WI38 (cell line): ENCODE data around the gene SULF2.

Experiments used
- H3K4me3 ChIP-seq: 2 replicates; pipeline ENCODE4 v1.5.1; 2011; ENCODE audit warnings: low read depth, mild to moderate bottlenecking, control low read depth, low read length
- TF ChIP-seq, protein P1 (sequence below): IDR thresholded peaks from 2 replicates; pipeline ENCODE4 v1.5.1; 2012; ENCODE audit warnings: low read depth, mild to moderate bottlenecking, control low read depth, low read length

SULF2 gene

DNA sequence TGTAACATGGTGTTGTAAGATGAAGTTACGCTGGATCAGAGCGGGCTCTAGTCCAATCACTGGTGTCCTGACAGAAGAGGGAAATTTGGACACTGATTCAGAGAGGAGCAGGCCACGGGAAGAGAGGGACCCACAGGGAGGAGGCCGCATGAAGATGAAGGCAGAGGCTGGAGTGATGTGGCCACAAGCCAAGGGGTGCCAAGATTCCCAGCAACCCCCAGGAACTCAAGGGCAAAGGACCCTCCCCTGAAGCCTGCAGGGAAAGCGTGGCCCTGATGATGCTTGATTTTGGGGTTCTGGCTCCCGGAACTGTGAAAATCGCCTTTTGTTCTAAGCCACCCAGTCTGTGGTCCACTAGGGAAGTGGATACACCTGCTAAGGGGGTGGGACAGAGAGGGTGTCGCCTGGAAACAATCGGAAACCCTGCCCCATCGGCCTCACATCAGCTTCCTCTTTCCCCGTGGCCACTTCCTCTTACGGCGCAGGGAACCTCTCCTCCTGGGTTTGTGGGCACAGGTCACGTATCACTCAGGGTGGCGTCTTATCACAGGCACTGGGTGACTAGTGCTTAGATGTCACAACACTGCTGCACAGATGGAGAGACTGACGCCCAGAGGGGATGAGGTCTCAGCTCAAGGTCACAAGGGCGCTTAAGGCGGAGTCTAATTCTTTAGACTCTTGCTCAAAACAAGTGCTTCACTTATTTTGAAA lies 58.0 kb downstream of the SULF2 start:
- TF ChIP-seq, protein P1, sequence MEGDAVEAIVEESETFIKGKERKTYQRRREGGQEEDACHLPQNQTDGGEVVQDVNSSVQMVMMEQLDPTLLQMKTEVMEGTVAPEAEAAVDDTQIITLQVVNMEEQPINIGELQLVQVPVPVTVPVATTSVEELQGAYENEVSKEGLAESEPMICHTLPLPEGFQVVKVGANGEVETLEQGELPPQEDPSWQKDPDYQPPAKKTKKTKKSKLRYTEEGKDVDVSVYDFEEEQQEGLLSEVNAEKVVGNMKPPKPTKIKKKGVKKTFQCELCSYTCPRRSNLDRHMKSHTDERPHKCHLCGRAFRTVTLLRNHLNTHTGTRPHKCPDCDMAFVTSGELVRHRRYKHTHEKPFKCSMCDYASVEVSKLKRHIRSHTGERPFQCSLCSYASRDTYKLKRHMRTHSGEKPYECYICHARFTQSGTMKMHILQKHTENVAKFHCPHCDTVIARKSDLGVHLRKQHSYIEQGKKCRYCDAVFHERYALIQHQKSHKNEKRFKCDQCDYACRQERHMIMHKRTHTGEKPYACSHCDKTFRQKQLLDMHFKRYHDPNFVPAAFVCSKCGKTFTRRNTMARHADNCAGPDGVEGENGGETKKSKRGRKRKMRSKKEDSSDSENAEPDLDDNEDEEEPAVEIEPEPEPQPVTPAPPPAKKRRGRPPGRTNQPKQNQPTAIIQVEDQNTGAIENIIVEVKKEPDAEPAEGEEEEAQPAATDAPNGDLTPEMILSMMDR, result no peak
- no peak overlapping the region for H3K4me3 ChIP-seq

DNA sequence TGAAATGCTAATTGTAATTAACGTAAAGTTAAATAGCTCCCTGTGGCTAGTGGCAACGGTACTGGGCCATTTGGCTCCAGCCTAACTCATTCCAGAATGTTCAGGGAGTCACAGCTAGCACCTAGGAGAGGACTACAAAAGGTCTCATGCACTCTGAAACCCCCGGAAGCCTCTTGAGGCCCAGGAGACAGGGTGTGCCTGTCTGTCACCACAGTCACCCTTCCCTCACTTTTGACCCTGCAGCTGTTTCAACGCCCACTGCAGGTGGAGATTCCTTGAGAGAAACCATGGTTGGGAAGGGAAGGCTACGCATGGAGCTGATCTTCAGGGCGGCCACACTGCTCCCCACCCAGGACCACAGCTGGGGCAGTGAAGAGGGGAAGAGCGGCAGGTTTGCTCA lies 58.6 kb downstream of the SULF2 start:
- no peak overlapping the region for H3K4me3 ChIP-seq
- TF ChIP-seq, protein P1, result no peak

DNA sequence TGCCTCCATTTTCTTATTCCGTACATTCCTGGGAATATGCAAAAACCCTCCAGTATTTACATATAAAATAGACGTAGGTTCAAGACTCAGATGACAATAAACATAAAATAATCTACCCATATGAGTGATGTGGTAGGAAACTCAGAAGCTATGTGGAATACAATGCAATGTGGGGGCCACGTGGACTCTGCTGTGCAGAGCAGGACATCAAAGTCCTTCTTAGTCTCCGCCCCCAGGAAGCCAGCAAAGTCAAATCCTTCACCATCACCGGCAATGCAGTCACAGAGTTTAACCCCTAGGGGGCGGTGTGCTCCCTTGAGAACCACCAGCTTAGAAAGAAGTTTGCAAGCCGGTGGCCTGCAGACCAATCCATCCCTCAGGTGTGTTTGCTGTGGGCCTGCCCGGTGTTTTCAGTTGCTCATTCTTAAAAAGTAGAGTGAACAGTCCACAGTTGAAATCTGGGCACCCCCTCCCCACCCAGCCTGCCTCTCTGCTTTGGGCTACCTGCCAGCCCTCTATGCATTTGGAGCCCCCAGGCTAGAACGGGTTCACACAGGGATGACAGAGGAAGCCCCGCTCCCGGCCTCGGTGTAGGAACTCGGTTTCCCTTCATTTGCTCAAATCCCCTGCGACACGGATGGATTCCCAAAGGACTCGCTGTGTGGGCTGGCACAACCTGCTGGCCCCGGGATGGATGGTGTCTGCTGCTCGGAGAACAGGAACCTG lies 59.9 kb downstream of the SULF2 start:
- H3K4me3 ChIP-seq, result no peak overlapping the region

DNA sequence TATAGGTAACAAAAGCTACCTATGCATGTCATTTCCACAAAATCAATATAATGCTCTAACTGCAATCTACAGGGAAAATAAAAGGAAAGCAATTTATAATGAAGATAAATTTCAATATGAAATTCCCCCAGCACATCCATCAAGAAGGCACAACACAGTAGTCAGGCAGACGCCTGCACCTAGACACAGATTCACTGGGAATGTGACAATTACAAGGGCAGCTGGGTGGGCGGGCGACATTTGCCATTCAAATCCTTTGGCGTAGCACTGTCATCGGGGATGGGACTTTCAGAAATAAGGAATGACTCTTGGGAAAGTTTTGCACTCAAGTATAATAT lies 60.4 kb downstream of the SULF2 start:
- TF ChIP-seq, protein P1, result no peak

More for the DNA sequence above, 59.9 kb downstream of the SULF2 start:
- TF ChIP-seq, protein P1, result peak; percentile 82

DNA sequence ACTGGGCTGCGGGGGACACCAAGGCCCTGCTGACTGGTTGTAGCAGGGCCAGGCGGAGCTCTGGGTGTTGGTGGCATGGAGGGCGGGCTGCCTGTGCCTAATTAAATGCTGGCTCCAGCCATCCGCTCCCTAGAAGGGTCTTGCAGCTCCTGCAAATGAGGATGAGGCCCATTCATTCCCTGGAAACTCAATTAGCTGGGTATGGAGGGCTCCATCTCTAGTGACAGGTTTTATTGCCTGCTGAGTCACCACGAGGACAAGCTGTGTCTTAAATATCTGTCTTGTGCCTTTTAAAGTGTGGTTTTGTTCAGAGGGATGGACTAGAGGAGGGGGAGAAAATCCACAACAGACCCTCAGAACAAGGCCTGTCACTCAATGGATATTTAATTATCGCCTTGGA lies 60.9 kb downstream of the SULF2 start:
- TF ChIP-seq, protein P1, result no peak
- H3K4me3 ChIP-seq, result no peak overlapping the region

More for the DNA sequence above, 60.4 kb downstream of the SULF2 start:
- no peak overlapping the region for H3K4me3 ChIP-seq

DNA sequence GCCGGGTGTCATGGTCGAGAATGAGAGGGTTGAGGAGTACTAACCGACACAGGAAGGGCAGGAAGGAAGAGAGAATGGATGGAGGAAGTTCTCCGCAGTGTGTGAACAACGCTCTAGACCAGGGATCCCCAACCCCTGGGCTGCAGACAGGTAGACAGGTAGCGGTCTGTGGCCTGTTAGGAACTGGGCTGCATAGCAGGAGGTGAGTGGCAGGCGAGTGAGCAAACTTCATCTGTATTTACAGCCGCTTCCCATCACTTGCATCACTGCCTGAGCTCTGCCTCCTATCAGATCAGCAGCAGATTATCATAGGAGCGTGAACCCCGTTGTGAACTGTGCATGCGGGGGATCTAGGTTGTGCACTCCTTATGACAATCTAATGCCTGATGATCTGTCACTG lies 62.0 kb downstream of the SULF2 start:
- TF ChIP-seq, protein P1, result no peak
- H3K4me3 ChIP-seq, result no peak overlapping the region
